Measurements from ENCODE around the gene HBE1. TPM values are rescaled to one million over a fixed set of nuclear protein-coding genes. Genes with fewer than 3 reads are reported as not detected.
"Not testable (repeated sequence)": the region's sequence is repeated elsewhere in the genome, so short reads cannot be mapped to it uniquely, and the experiment has no call there.

The HBE1 gene
- total RNA-seq, 1 donor from 2014 or later: not detected

- no peaks in the 10 kb centered on the region for H3K9me3 Mint-ChIP-seq (ENCODE audit: low read depth)
- peaks cover 7% of the 10 kb centered on the region for H3K4me1 Mint-ChIP-seq (ENCODE audit: low read depth)
- DNase-seq (ENCODE audit: low spot score, unreplicated experiment): no peak
- H3K36me3 Mint-ChIP-seq (ENCODE audit: insufficient read depth): no peaks in the 10 kb centered on the region
- peaks cover 11% of the 10 kb centered on the region for H3K27me3 Mint-ChIP-seq
- H3K4me3 Mint-ChIP-seq (ENCODE audit: low read depth): no peak overlapping the region
- no peak overlapping the region for H3K27ac Mint-ChIP-seq
- no peak for TF ChIP-seq CTCF (IDR thresholded peaks at IDR 0.05; ENCODE audit: unreplicated experiment)
These were observed 16.9 kb downstream of the HBE1 start for GRCh38 chr11:5252919-5253265.

GRCh38 chr11:5252192-5252918 is 17.4 kb downstream of the HBE1 start:
- peaks cover 4% of the 10 kb centered on the region for H3K4me1 Mint-ChIP-seq (ENCODE audit: low read depth)
- no peaks in the 10 kb centered on the region for H3K9me3 Mint-ChIP-seq (ENCODE audit: low read depth)
- H3K27ac Mint-ChIP-seq: no peak overlapping the region
- TF ChIP-seq CTCF (IDR thresholded peaks at IDR 0.05; ENCODE audit: unreplicated experiment): no peak
- H3K27me3 Mint-ChIP-seq: peaks cover 15% of the 10 kb centered on the region
- no peak overlapping the region for H3K4me3 Mint-ChIP-seq (ENCODE audit: low read depth)
- H3K36me3 Mint-ChIP-seq (ENCODE audit: insufficient read depth): no peaks in the 10 kb centered on the region
- DNase-seq (ENCODE audit: low spot score, unreplicated experiment): no peak

- H3K27ac Mint-ChIP-seq: no peak overlapping the region
- TF ChIP-seq CTCF (IDR thresholded peaks at IDR 0.05; ENCODE audit: unreplicated experiment): no peak
- DNase-seq (ENCODE audit: low spot score, unreplicated experiment): no peak
- H3K36me3 Mint-ChIP-seq (ENCODE audit: insufficient read depth): no peaks in the 10 kb centered on the region
- H3K27me3 Mint-ChIP-seq: peaks cover 17% of the 10 kb centered on the region
- H3K9me3 Mint-ChIP-seq (ENCODE audit: low read depth): no peaks in the 10 kb centered on the region
- peaks cover under 1% of the 10 kb centered on the region for H3K4me1 Mint-ChIP-seq (ENCODE audit: low read depth)
- H3K4me3 Mint-ChIP-seq (ENCODE audit: low read depth): no peak overlapping the region
These were observed 18.0 kb downstream of the HBE1 start for GRCh38 chr11:5251746-5252145.

- no peak for DNase-seq (ENCODE audit: low spot score, unreplicated experiment)
- Mint-ChIP-seq H3K27me3 (peaks cover 20% of the 10 kb centered on the region), H3K9me3 (ENCODE audit: low read depth) (no peaks in the 10 kb centered on the region), H3K4me3 (ENCODE audit: low read depth) (no peak overlapping the region), H3K4me1 (ENCODE audit: low read depth) (no peaks in the 10 kb centered on the region), H3K27ac (no peak overlapping the region), H3K36me3 (ENCODE audit: insufficient read depth) (no peaks in the 10 kb centered on the region)
- TF ChIP-seq CTCF (IDR thresholded peaks at IDR 0.05; ENCODE audit: unreplicated experiment): no peak
These were observed 19.1 kb downstream of the HBE1 start for GRCh38 chr11:5250543-5251204.

- H3K4me3 Mint-ChIP-seq (ENCODE audit: low read depth); DNase-seq (ENCODE audit: low spot score, unreplicated experiment); H3K27ac Mint-ChIP-seq; H3K36me3 Mint-ChIP-seq (ENCODE audit: insufficient read depth); H3K4me1 Mint-ChIP-seq (ENCODE audit: low read depth); H3K9me3 Mint-ChIP-seq (ENCODE audit: low read depth): not testable (repeated sequence)
- H3K27me3 Mint-ChIP-seq: peaks cover 20% of the 10 kb centered on the region
These were observed 19.8 kb downstream of the HBE1 start, which contains the start of gene HBG1 for GRCh38 chr11:5249807-5250396. TSS of gene HBG1 (minus strand) at chr11:5249857. CDS start at chr11:5249804, 53 bp downstream.

- not testable (repeated sequence) for H3K9me3 Mint-ChIP-seq (ENCODE audit: low read depth); H3K36me3 Mint-ChIP-seq (ENCODE audit: insufficient read depth); DNase-seq (ENCODE audit: low spot score, unreplicated experiment); H3K4me1 Mint-ChIP-seq (ENCODE audit: low read depth); H3K4me3 Mint-ChIP-seq (ENCODE audit: low read depth); H3K27ac Mint-ChIP-seq
- peaks cover 20% of the 10 kb centered on the region for H3K27me3 Mint-ChIP-seq
These were observed 21.2 kb downstream of the HBE1 start for GRCh38 chr11:5248498-5248897.

Data from progenitor cell of endocrine pancreas (in vitro differentiated cells).